Neural cell (in vitro differentiated cells): Measurements from ENCODE around the gene ZNF761.
"Not testable (repeated sequence)": the region's sequence is repeated elsewhere in the genome, so short reads cannot be mapped to it uniquely, and the experiment has no call there.

ENCODE experiments used
- CTCF ChIP-seq: fragments of 450-650 bp; IDR thresholded peaks from 2 replicates; pipeline ENCODE4 v1.5.1; 2014; ENCODE audit warnings: antibody characterized with exemption, mild to moderate bottlenecking, moderate library complexity; ENCODE audit not compliant: poor library complexity, severe bottlenecking
- EZH2 ChIP-seq: fragments of 200-600, 300-800 bp; shearing (Covaris generic), sonication (generic); IDR thresholded peaks from 2 replicates; pipeline ENCODE4 v1.6.1; 2014; ENCODE audit warnings: antibody characterized with exemption, low read length, borderline replicate concordance, mild to moderate bottlenecking; ENCODE audit not compliant: insufficient read depth, poor library complexity, severe bottlenecking
- MXI1 ChIP-seq: fragments of 450-650 bp; conservative IDR thresholded peaks from 2 replicates; pipeline ENCODE4 v1.6.1; 2014; ENCODE audit warnings: antibody characterized with exemption, mild to moderate bottlenecking; ENCODE audit not compliant: poor library complexity, severe bottlenecking
- POLR2AphosphoS5 ChIP-seq: IDR thresholded peaks from 2 replicates; pipeline ENCODE4 v1.6.1; 2012
- RAD21 ChIP-seq: fragments of 450-650 bp; conservative IDR thresholded peaks from 2 replicates; pipeline ENCODE4 v1.6.1; 2014; ENCODE audit warnings: antibody characterized with exemption, mild to moderate bottlenecking, moderate library complexity
- TAF1 ChIP-seq: IDR thresholded peaks from 2 replicates; pipeline ENCODE4 v1.6.1; 2012; ENCODE audit warnings: low read depth

- TF ChIP-seq CTCF, EZH2, POLR2AphosphoS5, TAF1, RAD21, MXI1: not testable (repeated sequence)
Observed at GRCh38 chr19:53423680-53424079, 8.1 kb upstream of the ZNF761 start.
